Large intestine (tissue), 3 donors: ENCODE measurements around the gene FN3K. TPM values are rescaled to one million over a fixed set of nuclear protein-coding genes. Genes with fewer than 3 reads are reported as not detected.

ENCODE experiments used
- DNase-seq, 2 donors: peaks; one replicate each; pipeline versions ENCODE4 v3.0.0 to v3.0.0-alpha.2; 2013
- H3K27ac ChIP-seq: one replicate; pipeline ENCODE4 v1.5.1; 2013; ENCODE audit warnings: low read length
- H3K27me3 ChIP-seq: 2 replicates; pipeline ENCODE4 v1.6.1; 2013; ENCODE audit warnings: low read length; ENCODE audit not compliant: control insufficient read depth, insufficient read depth
- H3K36me3 ChIP-seq: 2 replicates; pipeline ENCODE4 v1.6.1; 2013; ENCODE audit warnings: low read length; ENCODE audit not compliant: control insufficient read depth, insufficient read depth
- H3K4me1 ChIP-seq: one replicate; pipeline ENCODE4 v1.6.1; 2013; ENCODE audit warnings: low read length; ENCODE audit not compliant: control insufficient read depth, insufficient read depth
- H3K4me3 ChIP-seq: one replicate; pipeline ENCODE4 v1.5.1; 2013; ENCODE audit warnings: low read length
- H3K9me3 ChIP-seq: one replicate; pipeline ENCODE4 v1.6.1; 2013; ENCODE audit warnings: mild to moderate bottlenecking, low read depth, low read length, moderate library complexity; ENCODE audit not compliant: control insufficient read depth
- WGBS: methylation state at CpG from one replicate; pipeline ENCODE4 v1.1.5; 2013; ENCODE audit warnings: low lambda C conversion rate; ENCODE audit not compliant: insufficient coverage; 5-methylcytosine and 5-hydroxymethylcytosine counted together
- polyA plus RNA-seq: library from polyadenylated mRNA; unstranded; fragments of 120-200 nt; gene quantifications from one replicate; pipeline ENCODE4 v1.2.1, GENCODE V29; 2013

Gene FN3K
- polyA plus RNA-seq, 1 donor = 244 TPM

GRCh38 chr17:82786427-82786826 is 51.0 kb downstream of the FN3K start:
- peaks cover 37% of the 10 kb centered on the region for H3K36me3 ChIP-seq
- H3K4me1 ChIP-seq = no peaks in the 10 kb centered on the region
- H3K27me3 ChIP-seq = no peaks in the 10 kb centered on the region
- WGBS = no CpG with 5 or more reads among the region's 10 CpGs
- H3K27ac ChIP-seq = no peak overlapping the region
- H3K4me3 ChIP-seq = no peak overlapping the region
- no peak for DNase-seq
- no peaks in the 10 kb centered on the region for H3K9me3 ChIP-seq

- Histone ChIP-seq H3K9me3 (no peaks in the 10 kb centered on the region), H3K27ac (no peak overlapping the region), H3K36me3 (peaks cover 40% of the 10 kb centered on the region), H3K4me1 (no peaks in the 10 kb centered on the region), H3K27me3 (no peaks in the 10 kb centered on the region), H3K4me3 (no peak overlapping the region)
- no peak for DNase-seq
- 100% methylated on average over 1 of the region's 27 CpGs for WGBS
Measured at GRCh38 chr17:82787081-82787848, 51.9 kb downstream of the FN3K start.

- no peaks in the 10 kb centered on the region for H3K4me1 ChIP-seq
- no peak for DNase-seq
Measured at GRCh38 chr17:82788206-82789001, 53.0 kb downstream of the FN3K start.

GRCh38 chr17:82789051-82789592 is 53.7 kb downstream of the FN3K start:
- no peaks in the 10 kb centered on the region for H3K27me3 ChIP-seq
- no peak overlapping the region for H3K27ac ChIP-seq
- H3K4me1 ChIP-seq = no peaks in the 10 kb centered on the region
- H3K9me3 ChIP-seq = no peaks in the 10 kb centered on the region
- DNase-seq = no peak
- peaks cover 26% of the 10 kb centered on the region for H3K36me3 ChIP-seq
- WGBS = no CpG with 5 or more reads among the region's 19 CpGs
- H3K4me3 ChIP-seq = no peak overlapping the region

More at GRCh38 chr17:82788206-82789001, 53.0 kb downstream of the FN3K start:
- WGBS = no CpG with 5 or more reads among the region's 18 CpGs
- Histone ChIP-seq H3K9me3 (no peaks in the 10 kb centered on the region), H3K27me3 (no peaks in the 10 kb centered on the region), H3K36me3 (peaks cover 34% of the 10 kb centered on the region), H3K4me3 (no peak overlapping the region), H3K27ac (no peak overlapping the region)

GRCh38 chr17:82789806-82790205 is 54.4 kb downstream of the FN3K start:
- no peak overlapping the region for H3K27ac ChIP-seq
- no peaks in the 10 kb centered on the region for H3K9me3 ChIP-seq
- H3K4me3 ChIP-seq = no peak overlapping the region
- H3K27me3 ChIP-seq = no peaks in the 10 kb centered on the region
- no peak for DNase-seq
- no peaks in the 10 kb centered on the region for H3K4me1 ChIP-seq
- WGBS = no CpG with 5 or more reads among the region's 18 CpGs
- peaks cover 20% of the 10 kb centered on the region for H3K36me3 ChIP-seq

GRCh38 chr17:82790391-82790790 is 55.0 kb downstream of the FN3K start:
- WGBS = no CpG with 5 or more reads among the region's 13 CpGs
- Histone ChIP-seq H3K36me3 (peaks cover 20% of the 10 kb centered on the region), H3K4me3 (no peak overlapping the region), H3K27me3 (no peaks in the 10 kb centered on the region), H3K27ac (no peak overlapping the region), H3K9me3 (no peaks in the 10 kb centered on the region), H3K4me1 (no peaks in the 10 kb centered on the region)
- no peak for DNase-seq

GRCh38 chr17:82791532-82791931 is 56.1 kb downstream of the FN3K start:
- no peaks in the 10 kb centered on the region for H3K4me1 ChIP-seq
- peaks cover 19% of the 10 kb centered on the region for H3K36me3 ChIP-seq
- H3K9me3 ChIP-seq = no peaks in the 10 kb centered on the region
- H3K27ac ChIP-seq = no peak overlapping the region
- H3K27me3 ChIP-seq = no peaks in the 10 kb centered on the region
- H3K4me3 ChIP-seq = no peak overlapping the region
- no peak for DNase-seq
- WGBS = no CpG with 5 or more reads among the region's 12 CpGs

- H3K27ac ChIP-seq = no peak overlapping the region
- H3K36me3 ChIP-seq = peaks cover 17% of the 10 kb centered on the region
Measured at GRCh38 chr17:82793974-82794630, 58.7 kb downstream of the FN3K start.

GRCh38 chr17:82794781-82795482 is 59.5 kb downstream of the FN3K start:
- Histone ChIP-seq H3K27ac (no peak overlapping the region), H3K4me1 (no peaks in the 10 kb centered on the region), H3K4me3 (no peak overlapping the region), H3K9me3 (no peaks in the 10 kb centered on the region), H3K27me3 (no peaks in the 10 kb centered on the region), H3K36me3 (peaks cover 21% of the 10 kb centered on the region)
- DNase-seq = peak; percentile 31 to 33
- no CpG with 5 or more reads among the region's 18 CpGs for WGBS

More at GRCh38 chr17:82793974-82794630, 58.7 kb downstream of the FN3K start:
- no peaks in the 10 kb centered on the region for H3K9me3 ChIP-seq
- no peaks in the 10 kb centered on the region for H3K4me1 ChIP-seq
- no CpG with 5 or more reads among the region's 15 CpGs for WGBS
- no peak overlapping the region for H3K4me3 ChIP-seq
- no peaks in the 10 kb centered on the region for H3K27me3 ChIP-seq
- DNase-seq = no peak

GRCh38 chr17:82795615-82796014 is 60.2 kb downstream of the FN3K start:
- Histone ChIP-seq H3K27me3 (no peaks in the 10 kb centered on the region), H3K4me3 (no peak overlapping the region), H3K9me3 (no peaks in the 10 kb centered on the region), H3K4me1 (no peaks in the 10 kb centered on the region), H3K36me3 (peaks cover 23% of the 10 kb centered on the region), H3K27ac (no peak overlapping the region)
- WGBS = no CpG with 5 or more reads among the region's 14 CpGs
- no peak for DNase-seq
